Upper lobe of right lung (tissue), 1 donor: ENCODE data around the gene TFDP1. TPM values are rescaled to one million over a fixed set of nuclear protein-coding genes. Genes with fewer than 3 reads are reported as not detected.
A peak's percentile ranks its signal among the peaks of the same experiment; 100 is the strongest.

Experiments
- ATAC-seq: fragments of 200-7000 bp; cut with Tn5 transposase; one replicate; pipeline ENCODE4 v1.9.1; 2020; ENCODE audit warnings: mild to moderate bottlenecking, moderate library complexity
- DNase-seq: peaks from one replicate; pipeline ENCODE4 v3.0.0-alpha.2; 2020
- H3K27ac ChIP-seq: fragments of 200-600 bp; one replicate; pipeline ENCODE4 v1.8.0; 2022
- H3K27me3 ChIP-seq: fragments of 200-600 bp; one replicate; pipeline ENCODE4 v1.8.0; 2022; ENCODE audit warnings: mild to moderate bottlenecking
- H3K36me3 ChIP-seq: fragments of 200-600 bp; one replicate; pipeline ENCODE4 v1.8.0; 2022
- H3K4me1 ChIP-seq: fragments of 200-600 bp; one replicate; pipeline ENCODE4 v1.8.0; 2022
- H3K4me3 ChIP-seq: fragments of 200-600 bp; one replicate; pipeline ENCODE4 v1.8.0; 2022; ENCODE audit warnings: mild to moderate bottlenecking
- H3K9me3 ChIP-seq: fragments of 200-600 bp; one replicate; pipeline ENCODE4 v1.8.0; 2022
- CTCF ChIP-seq: fragments of 200-600 bp; IDR thresholded peaks from one replicate; pipeline ENCODE4 v1.8.0; 2022; ENCODE audit warnings: antibody characterized with exemption
- intact Hi-C: fragments of 100-400 bp; cut with DNase I; formaldehyde crosslinking; loops from one replicate; pipeline ENCODE4 v1.11.0; 2022
- total RNA-seq: library from RNA; stranded (reverse); fragmentation: NEBNext Ultra II Directional; extraction: Animal tissue kit (Norgen Biotek cat#: 25700); gene quantifications from one replicate; pipeline ENCODE4 v1.2.1, GENCODE V29; 2021
- donor health status: DM: no; HTN: yes; CAD: no; lungs with severe emphysema.

Gene TFDP1
- total RNA-seq, 1 donor from 2014 or later: 42.3 TPM

- intact Hi-C loops: no loop called here
- no peaks in the 10 kb centered on the region for H3K27me3 ChIP-seq
- no peaks in the 10 kb centered on the region for H3K36me3 ChIP-seq
- ATAC-seq: no peak
- H3K4me1 ChIP-seq: no peaks in the 10 kb centered on the region
- no peak for TF ChIP-seq CTCF
- H3K4me3 ChIP-seq: no peak overlapping the region
- no peaks in the 10 kb centered on the region for H3K9me3 ChIP-seq
- no peak overlapping the region for H3K27ac ChIP-seq
- peak; percentile 49 for DNase-seq
Observed at GRCh38 chr13:113667771-113668490, 83.4 kb downstream of the TFDP1 start.

- Histone ChIP-seq H3K27ac (no peak overlapping the region), H3K9me3 (no peaks in the 10 kb centered on the region), H3K27me3 (no peaks in the 10 kb centered on the region), H3K4me1 (no peaks in the 10 kb centered on the region), H3K36me3 (no peaks in the 10 kb centered on the region), H3K4me3 (no peak overlapping the region)
- no peak for TF ChIP-seq CTCF
- ATAC-seq: no peak
- DNase-seq: peak; percentile 61
- intact Hi-C loops: no loop called here
Observed at GRCh38 chr13:113668491-113668971, 84.0 kb downstream of the TFDP1 start.

GRCh38 chr13:113669231-113669754 lies 84.7 kb downstream of the TFDP1 start:
- Histone ChIP-seq H3K4me1 (no peaks in the 10 kb centered on the region), H3K27me3 (no peaks in the 10 kb centered on the region), H3K4me3 (no peak overlapping the region), H3K36me3 (no peaks in the 10 kb centered on the region), H3K27ac (no peak overlapping the region), H3K9me3 (no peaks in the 10 kb centered on the region)
- ATAC-seq (no peak), DNase-seq (peak; percentile 36)
- intact Hi-C loops: no loop called here
- TF ChIP-seq CTCF: no peak

- no peak for TF ChIP-seq CTCF
- Histone ChIP-seq H3K27ac (no peak overlapping the region), H3K9me3 (no peaks in the 10 kb centered on the region), H3K4me1 (no peaks in the 10 kb centered on the region), H3K27me3 (no peaks in the 10 kb centered on the region), H3K4me3 (no peak overlapping the region), H3K36me3 (no peaks in the 10 kb centered on the region)
- DNase-seq (peak; percentile 53), ATAC-seq (no peak)
- intact Hi-C loops: no loop called here
Observed at GRCh38 chr13:113669755-113670341, 85.3 kb downstream of the TFDP1 start.

- ATAC-seq (no peak), DNase-seq (peak; percentile 46)
- Histone ChIP-seq H3K4me1 (no peaks in the 10 kb centered on the region), H3K27ac (no peak overlapping the region), H3K4me3 (no peak overlapping the region), H3K36me3 (no peaks in the 10 kb centered on the region), H3K27me3 (no peaks in the 10 kb centered on the region), H3K9me3 (no peaks in the 10 kb centered on the region)
- intact Hi-C loops: no loop called here
- no peak for TF ChIP-seq CTCF
Observed at GRCh38 chr13:113670541-113670940, 86.0 kb downstream of the TFDP1 start.
